Hematopoietic multipotent progenitor cell treated with erythropoietin and hydrocortisone succinate and interleukin-3 and kit ligand, for 15 days (in vitro differentiated cells): ENCODE measurements around the gene APOBR.
"Not testable (repeated sequence)": the region's sequence is repeated elsewhere in the genome, so short reads cannot be mapped to it uniquely, and the experiment has no call there.

ENCODE experiments used
- DNase-seq: peaks from one replicate; pipeline ENCODE4 v3.0.0-alpha.2; 2015; ENCODE audit warnings: low spot score

The APOBR gene

GRCh38 chr16:28528463-28528867 is 34.0 kb downstream of the APOBR start:
- no peak for DNase-seq

DNA sequence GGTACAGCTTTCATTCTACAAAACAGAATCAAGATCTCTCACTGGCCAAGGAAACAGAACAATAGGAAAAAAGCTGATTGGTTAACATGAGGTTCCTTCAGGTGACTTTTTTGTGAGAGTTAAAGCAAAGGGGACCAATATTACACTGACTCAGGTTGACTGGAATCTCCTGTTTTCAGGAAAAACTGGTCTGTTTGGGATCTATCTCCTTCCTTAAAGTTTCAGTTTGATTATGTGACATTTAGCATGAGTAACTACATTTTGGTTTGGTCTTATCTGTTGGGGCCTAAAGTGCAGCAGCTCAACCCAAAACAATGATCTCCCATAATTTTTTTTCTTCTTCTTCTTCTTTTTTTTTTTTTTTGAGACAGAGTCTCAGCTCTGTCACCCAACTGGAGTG is 34.7 kb downstream of the APOBR start:
- no peak for DNase-seq

DNA sequence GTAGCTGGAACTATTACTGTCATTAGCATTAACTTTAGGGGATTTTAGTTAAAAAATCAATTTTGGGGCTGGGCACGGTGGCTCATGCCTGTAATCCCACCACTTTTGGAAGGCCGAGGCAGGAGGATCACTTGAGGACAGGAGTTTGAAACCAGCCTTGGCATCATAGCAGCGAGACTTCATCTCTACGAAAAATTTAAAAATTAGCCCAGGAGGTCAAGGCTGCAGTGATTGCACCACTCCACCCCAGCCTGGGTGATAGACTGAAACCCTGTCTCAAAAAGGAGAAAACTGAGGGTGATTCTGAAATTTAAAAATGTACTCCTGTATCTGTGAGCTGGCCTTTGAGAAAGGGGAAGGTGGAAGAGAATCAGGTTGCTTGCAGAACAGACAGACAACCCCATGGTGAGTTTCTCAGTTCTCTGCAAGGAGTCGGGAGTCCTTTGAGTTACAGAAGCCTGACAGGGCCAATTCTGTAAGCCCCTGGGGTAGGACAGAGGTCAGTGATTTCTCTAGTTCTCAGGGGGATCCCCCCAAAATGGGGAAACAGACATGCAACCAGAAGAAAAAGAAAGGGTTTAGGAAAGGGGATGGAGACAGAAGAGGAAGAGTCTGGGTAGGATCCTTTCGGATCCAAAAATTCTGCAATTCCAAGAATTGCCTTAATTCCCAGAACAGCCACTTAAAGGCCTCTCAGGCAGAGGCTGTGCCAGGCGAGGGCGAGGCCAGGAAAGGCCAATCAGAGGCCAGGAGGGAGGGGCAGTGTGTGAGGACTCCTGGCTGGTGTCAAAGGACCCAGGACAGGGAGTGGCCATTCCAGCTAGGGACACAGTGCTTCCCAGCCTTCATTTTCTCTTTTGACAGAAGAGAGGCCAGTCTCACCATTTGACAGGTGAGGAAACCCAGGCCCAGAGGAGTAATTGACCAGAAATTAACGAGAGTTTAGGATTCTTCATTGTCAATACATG is 37.6 kb downstream of the APOBR start:
- no peak for DNase-seq

- DNase-seq, result no peak
Observed at GRCh38 chr16:28532940-28533647, 38.7 kb downstream of the APOBR start.

GRCh38 chr16:28534542-28535373 is 40.3 kb downstream of the APOBR start:
- no peak for DNase-seq

- no peak for DNase-seq
Observed at GRCh38 chr16:28537076-28537475, 42.6 kb downstream of the APOBR start.

DNA sequence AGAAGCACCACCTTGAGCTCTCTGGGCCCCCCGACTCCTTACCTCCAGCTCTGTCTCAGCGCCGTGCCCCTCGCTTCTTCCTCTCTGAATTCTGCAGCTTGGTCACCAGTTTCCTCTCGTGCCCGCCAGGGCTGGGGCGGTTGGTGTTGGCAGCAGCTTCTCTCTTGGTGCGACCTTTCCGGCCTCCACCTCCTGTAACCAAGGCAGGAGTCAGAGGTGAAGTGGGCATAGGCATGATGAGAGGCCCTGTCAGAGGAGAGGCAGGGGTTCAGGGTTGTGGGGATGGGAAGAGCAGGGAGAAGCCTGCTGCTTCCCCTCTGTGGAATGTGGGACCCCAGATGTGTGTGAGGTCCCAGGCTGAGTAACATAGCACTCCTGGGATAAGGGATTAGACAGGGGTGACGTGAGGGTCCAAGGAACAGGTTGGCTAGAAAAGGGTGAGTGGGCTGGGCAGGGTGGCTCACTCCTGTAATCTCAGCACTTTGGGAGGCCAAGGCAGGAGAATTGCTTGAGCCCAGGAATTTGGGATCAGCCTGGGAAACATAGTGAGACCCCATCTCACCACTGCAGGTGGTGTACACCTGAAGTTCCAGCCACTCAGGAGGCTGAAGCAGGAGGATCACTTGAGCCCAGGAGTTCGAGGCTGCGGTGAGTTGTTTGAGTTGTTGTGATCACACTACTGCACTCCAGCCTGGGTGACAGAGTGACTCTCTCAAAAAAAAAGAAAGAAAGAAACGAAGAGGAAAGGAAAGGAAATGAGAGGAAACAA is 43.7 kb downstream of the APOBR start:
- DNase-seq, result no peak

- DNase-seq, result no peak
Observed at GRCh38 chr16:28538733-28539596, 44.5 kb downstream of the APOBR start, which contains the start of gene NUPR1. NUPR1 (minus strand) TSS chr16:28538974; CDS start chr16:28538907, 67 bp downstream.

- no peak for DNase-seq
Observed at GRCh38 chr16:28540346-28540745, 45.9 kb downstream of the APOBR start.

DNA sequence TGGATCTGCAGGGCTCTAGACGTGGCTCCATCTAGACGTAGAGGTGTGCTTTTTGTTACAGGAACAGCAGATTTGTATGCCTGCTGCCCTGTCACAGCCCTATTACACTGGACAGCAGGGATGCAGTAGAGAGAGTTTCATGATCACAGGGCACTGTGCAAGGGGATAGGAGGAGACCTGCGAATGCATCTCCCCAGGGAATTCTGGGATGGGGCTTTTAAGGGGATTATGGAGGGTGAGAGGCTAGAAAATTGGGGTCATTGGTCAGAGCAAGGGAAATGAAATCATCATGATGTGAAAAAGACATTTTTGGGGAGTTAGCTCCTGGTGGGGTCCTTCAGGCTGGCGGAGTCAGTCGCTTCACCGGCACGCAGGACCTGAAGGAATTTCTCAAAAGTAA is 48.2 kb downstream of the APOBR start:
- DNase-seq, result no peak

GRCh38 chr16:28543072-28543471 is 48.6 kb downstream of the APOBR start:
- DNase-seq, result no peak

DNA sequence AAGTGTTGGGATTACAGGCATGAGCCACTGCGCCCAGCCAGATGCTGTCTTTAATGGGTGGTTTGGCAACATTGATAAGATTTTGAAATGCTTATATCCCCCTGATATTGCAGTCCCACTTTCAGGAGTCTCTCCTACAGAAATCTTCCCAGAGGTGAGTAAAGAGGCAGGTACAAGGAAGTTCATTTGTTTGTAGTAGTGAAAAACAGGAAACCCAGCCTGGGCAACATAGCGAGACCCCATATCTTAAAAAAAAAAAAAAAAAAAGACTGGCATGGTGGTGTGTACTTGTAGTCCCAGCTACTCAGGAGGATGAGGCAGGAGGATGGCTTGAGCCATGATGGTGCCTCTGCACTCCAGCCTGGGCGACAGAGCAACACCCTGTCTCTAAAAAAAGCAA is 50.6 kb downstream of the APOBR start:
- DNase-seq, result no peak

DNA sequence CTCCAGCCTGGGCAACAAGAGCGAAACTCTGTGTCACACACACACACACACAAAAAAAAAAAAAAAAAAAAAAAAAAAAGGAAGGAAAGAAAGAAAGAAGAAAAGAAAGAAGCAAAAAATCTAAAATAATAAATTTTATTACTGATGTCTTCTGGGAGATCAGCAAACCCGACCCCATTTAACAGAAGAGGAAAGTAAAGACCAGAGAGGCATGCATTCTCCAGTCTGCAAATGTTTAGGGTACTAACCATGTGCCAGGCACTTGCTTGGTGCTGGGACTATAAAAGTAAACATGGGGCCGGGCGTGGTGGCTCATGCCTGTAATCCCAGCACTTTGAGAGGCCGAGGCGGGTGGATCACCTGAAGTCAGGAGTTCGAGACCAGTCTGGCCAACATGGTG is 51.5 kb downstream of the APOBR start:
- DNase-seq, result not testable (repeated sequence)

GRCh38 chr16:28546626-28547025 is 52.2 kb downstream of the APOBR start:
- no peak for DNase-seq

DNA sequence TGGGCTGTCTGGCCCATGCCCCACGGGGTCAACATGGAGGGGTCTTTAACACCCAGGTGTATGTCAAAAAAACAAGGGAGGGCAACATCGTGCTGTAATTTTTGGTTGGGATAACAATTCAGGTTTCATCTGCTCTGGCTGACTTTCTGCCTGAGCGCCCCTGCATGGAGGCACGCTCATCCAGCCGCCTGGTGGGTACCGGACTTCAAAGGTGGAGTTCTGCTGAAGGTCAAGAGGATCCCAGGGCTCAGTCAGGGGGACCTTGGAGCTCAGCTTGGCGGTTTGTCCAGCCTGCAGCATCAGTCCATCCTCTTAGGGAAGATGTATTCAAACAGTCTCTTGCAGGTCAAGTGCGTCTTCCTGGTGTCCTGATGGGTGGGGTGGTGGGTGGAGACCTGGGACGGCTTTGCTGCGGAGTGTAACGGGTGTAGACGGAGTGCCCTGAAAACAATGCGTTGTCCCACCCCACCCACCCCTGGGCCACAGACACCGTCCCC is 53.9 kb downstream of the APOBR start:
- no peak for DNase-seq
